H1 (cell line): ENCODE data around the gene DNAI1.

ENCODE experiments used
- ATF3 ChIP-seq: IDR thresholded peaks from 2 replicates; pipeline ENCODE4 v1.6.1; 2011; ENCODE audit warnings: low read depth, mild to moderate bottlenecking, low read length; ENCODE audit not compliant: insufficient read depth
- POLR2AphosphoS5 ChIP-seq: IDR thresholded peaks from 2 replicates; pipeline ENCODE4 v1.6.1; 2011; ENCODE audit warnings: low read depth, low read length

GRCh38 chr9:34555500-34555899 lies 96.9 kb downstream of the DNAI1 start:
- TF ChIP-seq ATF3 (no peak), POLR2AphosphoS5 (no peak)
